ENCODE results near the gene ACTN1.

Gene ACTN1

GRCh38 chr14:68908201-68908600 lies 70.9 kb downstream of the ACTN1 start:
- DNase-seq: no peak

- DNase-seq: no peak
These were observed 72.7 kb downstream of the ACTN1 start for GRCh38 chr14:68906439-68906838.

DNA sequence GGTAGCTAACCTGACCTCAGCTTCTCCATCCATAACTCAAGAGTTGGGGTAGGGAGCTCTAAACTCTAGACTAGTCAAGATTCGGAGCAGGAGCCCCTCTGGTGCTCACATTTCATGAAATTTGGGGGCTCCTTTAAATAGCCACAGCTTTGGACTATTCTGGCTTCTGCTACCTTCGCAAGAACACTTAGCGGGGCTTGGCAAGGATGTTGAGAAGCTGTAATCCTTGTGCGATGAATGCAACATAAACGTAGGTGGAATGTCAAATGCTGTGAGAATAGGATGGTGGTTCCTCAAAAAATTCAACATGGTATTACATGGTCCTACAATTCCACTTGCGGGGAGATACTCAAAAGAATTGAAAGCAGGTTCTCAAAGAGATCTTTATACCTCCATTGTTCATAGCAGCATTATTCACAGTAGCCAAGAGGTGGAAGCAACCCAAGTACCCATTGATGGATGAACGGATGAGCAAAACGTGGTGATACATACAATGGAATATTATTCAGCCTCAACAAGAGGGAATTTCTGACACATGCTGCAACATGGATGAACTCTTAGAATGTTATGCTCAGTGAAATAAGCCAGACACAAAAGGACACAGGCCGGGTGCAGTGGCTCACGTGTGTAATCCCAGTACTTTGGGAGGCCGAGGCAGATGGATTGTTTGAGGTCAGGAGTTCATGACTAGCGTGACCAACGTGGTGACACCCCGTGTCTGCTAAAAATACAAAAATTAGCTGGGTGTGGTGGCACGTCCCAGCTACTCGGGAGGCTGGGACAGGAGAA lies 73.8 kb downstream of the ACTN1 start:
- no peak for DNase-seq

DNA sequence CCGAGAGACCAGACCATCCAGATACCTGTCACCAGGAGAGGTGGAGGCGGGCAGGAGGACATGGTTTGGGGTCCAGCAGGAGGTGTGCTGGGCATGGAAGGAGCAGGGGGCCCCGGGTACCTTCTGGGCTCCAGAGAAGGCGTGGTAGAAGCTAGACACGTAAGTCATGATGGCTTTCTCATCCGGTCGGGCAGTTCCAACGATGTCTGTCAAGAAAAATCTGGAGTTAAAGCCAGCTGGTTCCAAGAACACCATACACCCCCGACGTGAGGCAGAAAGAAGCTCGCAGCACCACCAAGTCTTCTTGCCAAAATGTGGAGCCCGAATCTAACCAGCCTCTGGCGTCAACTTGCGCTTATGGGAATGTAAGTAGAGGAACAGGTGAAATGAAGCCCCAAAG lies 76.7 kb downstream of the ACTN1 start:
- DNase-seq: no peak

DNA sequence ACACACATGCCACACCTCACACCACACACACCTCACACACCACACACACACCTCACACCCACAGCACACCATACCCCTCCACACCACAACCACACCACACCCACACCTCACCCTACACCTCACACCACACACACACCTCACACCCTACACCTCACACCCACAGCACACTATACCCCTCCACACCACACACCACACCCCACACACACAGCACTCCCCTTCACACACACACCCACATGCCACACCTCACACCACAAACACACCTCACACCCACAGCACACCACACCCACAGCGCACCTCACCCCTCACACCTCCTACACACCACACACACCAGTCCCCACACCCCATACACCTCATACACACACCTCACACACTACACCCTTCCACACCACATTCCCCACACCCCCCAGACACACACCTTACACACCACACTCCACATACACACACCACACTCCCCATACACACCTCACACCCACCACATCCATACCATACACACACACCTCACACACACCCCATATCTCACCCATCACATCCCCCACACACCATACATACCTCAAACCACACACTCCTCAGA lies 80.0 kb downstream of the ACTN1 start:
- DNase-seq: no peak

DNA sequence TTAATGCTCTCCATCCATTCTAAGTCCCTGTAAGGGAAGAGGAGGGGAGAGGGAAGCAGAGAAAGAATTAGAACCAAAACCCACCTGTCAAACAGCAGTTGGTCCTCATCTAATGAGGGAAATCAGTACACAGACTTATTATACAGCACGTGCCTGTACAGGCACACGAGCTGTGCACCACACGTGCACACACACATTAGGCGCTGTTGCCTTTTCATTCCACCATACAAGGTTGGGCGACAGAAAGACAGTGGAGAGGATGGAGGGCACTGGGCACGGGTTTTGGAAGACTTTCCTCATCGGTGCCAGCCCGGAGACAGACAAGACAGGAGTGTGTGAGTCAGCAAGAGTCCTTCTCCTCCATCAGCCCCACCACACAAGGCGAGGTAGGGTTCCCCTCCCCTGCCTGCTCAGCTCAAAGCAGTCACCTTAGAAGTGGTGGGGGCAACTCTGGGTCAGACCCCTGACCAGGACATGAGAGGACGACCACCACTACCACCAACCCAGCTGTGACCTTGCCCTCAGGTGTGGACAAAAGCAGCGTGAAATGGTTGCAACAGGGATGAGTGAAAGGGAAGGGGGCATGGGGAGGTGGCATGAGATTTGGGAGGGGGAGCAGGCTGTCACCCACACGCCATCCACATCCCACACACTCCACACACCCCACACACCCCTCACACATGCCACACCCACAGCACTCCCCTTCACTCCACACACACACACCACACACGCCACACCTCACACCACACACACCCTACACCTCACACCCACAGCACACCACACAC lies 80.7 kb downstream of the ACTN1 start:
- no peak for DNase-seq

DNA sequence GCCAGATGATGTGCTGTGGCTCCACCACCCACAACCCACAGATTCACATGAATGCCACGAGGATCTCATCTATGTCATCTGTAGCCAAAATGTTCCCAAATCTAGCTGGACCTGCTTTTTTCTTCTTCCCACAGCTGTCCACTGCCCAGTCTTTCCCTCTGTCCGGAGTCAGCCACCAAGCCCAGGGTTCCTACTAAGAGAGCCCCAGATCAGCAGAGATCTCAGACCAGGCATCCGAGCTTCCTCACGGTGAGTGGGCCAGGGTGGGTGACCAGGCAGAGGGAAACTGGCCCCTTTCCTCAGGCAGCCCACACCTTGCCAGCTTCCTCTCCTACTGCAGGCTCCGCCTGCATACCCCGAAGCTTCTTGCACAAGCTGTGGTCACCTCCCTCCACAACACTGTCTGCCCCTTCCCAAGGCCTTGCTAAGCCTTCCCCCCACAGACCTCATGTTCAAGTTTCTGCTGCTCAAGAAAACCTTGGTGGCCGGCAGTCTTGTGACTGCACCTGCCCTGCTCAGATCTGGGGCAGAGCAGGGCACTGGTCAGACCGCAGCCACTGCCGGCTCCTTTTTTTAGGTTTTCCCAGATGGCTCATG lies 81.4 kb downstream of the ACTN1 start:
- no peak for DNase-seq

GRCh38 chr14:68896132-68896531 lies 83.0 kb downstream of the ACTN1 start:
- DNase-seq: no peak

GRCh38 chr14:68894802-68895703 lies 84.0 kb downstream of the ACTN1 start:
- DNase-seq: no peak

- DNase-seq: no peak
These were observed 85.0 kb downstream of the ACTN1 start for GRCh38 chr14:68894123-68894522.

DNA sequence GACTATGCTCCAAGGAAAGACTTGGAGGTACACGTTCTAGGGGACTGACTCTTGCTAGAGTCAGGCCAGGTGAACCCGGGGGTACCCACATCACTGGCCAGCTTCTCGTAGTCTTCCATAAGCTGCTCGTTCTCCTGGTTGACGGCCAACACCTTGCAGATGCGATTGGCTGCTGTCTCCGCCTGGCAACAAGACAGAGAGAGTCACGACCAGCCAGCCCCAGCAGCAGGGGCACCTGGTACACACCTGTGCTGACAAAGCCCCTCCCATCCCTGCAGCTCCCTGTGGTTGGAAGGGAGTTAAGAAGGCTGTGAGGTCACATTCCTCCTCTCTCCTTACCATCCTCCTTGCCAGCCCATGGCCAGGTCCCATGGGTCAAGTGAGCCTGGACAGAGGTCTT lies 85.5 kb downstream of the ACTN1 start:
- DNase-seq: no peak

GRCh38 chr14:68892961-68893360 lies 86.1 kb downstream of the ACTN1 start:
- DNase-seq: no peak

- no peak for DNase-seq
These were observed 87.0 kb downstream of the ACTN1 start for GRCh38 chr14:68891851-68892660.

GRCh38 chr14:68890173-68890931 lies 88.8 kb downstream of the ACTN1 start:
- no peak for DNase-seq

- no peak for DNase-seq
These were observed 90.2 kb downstream of the ACTN1 start for GRCh38 chr14:68888883-68889282.

DNA sequence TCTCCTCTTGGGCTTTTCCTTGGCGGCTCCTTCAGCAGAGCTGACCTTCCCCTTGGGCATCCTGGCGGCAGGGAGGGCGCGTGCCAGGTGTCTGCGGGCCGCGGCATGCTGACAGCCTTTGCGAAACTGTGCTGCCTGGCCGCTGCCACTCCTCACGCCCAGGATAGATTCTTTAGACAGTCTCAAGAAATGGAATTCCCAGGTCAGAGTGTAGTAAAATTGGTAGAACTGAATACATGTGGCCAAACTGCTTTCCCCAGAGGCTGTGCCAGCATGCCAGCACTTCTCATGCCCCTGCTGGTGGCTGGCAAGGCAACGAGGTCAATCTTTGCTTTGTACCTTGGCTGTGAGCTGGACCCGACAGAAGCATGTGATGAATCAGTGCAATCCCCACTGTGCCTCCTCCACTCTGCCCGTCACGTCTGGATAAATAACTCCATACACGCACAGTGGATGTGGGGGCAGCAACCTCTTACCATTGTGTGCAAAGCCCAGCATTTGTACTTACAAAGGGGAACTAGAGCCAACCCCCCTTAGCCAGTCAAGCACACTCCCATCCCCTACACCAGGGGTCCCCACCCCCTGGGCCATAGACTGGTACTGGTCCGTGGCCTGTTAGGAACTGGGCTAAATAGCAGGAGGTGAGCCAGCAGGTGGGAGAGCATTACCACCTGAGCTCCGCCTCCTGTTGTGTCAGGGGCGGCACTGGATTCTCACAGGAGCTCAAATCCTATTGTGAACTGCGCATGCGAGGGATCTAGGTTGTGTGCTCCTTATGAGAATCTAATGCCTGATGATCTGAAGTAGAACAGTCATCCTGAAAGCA lies 90.9 kb downstream of the ACTN1 start:
- DNase-seq: no peak

- no peak for DNase-seq
These were observed 93.0 kb downstream of the ACTN1 start for GRCh38 chr14:68886109-68886434.

GRCh38 chr14:68885226-68886108 lies 93.6 kb downstream of the ACTN1 start:
- DNase-seq: no peak
